SU-DHL-6 (cell line): ENCODE measurements around the gene DUOX2.

Experiments
- EZH2phosphoT487 ChIP-seq: fragments of 200-600 bp; sonication (generic), shearing (Covaris generic); conservative IDR thresholded peaks from 2 replicates; pipeline ENCODE4 v1.6.1; 2018; ENCODE audit warnings: mild to moderate bottlenecking, antibody characterized with exemption, low read length, moderate library complexity, mixed read lengths
- TF ChIP-seq, protein P1 (sequence below): fragments of 200-600 bp; sonication (generic); IDR thresholded peaks from one replicate; pipeline ENCODE4 v1.5.1; 2017; ENCODE audit warnings: antibody characterized with exemption, mild to moderate bottlenecking, low read length, moderate library complexity; ENCODE audit not compliant: insufficient read depth, poor library complexity, severe bottlenecking

DNA sequence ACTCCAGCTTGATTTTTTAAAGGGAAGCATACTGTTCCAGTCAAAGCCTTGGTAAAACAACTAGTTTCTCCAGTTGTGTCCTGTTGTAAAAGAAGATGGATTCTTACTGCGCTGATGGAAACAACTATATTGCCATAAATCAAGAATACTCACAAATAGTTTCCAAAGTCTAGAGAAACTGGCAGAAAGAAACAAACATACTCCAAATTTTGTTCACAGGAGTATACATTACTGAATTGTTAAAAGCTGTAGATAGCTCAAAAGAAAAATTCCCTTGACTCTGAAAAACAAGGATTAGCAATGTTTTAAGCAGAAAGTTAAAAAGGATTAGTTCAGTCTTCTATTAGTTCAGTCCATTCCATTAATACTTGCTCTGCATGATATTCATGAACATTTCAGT, 63.4 kb downstream of the DUOX2 start:
- TF ChIP-seq, protein P1, sequence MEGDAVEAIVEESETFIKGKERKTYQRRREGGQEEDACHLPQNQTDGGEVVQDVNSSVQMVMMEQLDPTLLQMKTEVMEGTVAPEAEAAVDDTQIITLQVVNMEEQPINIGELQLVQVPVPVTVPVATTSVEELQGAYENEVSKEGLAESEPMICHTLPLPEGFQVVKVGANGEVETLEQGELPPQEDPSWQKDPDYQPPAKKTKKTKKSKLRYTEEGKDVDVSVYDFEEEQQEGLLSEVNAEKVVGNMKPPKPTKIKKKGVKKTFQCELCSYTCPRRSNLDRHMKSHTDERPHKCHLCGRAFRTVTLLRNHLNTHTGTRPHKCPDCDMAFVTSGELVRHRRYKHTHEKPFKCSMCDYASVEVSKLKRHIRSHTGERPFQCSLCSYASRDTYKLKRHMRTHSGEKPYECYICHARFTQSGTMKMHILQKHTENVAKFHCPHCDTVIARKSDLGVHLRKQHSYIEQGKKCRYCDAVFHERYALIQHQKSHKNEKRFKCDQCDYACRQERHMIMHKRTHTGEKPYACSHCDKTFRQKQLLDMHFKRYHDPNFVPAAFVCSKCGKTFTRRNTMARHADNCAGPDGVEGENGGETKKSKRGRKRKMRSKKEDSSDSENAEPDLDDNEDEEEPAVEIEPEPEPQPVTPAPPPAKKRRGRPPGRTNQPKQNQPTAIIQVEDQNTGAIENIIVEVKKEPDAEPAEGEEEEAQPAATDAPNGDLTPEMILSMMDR = no peak
- no peak for TF ChIP-seq EZH2phosphoT487
